ENCODE data around the gene MRPS12.

- no peak for TF ChIP-seq HNRNPH1 (optimal IDR thresholded peaks at IDR 0.05; ENCODE audit: low read depth, low read length)
- no peak for TF ChIP-seq FOXP1 (IDR thresholded peaks at IDR 0.05)
- TF ChIP-seq FOXP1 (CRISPR knock-in tag; IDR thresholded peaks at IDR 0.05) = no peak
- TF ChIP-seq ZNF512 (CRISPR knock-in tag; IDR thresholded peaks at IDR 0.05) = no peak
- no peak for TF ChIP-seq ZNF639 (CRISPR knock-in tag; conservative IDR thresholded peaks at IDR 0.05)
- TF ChIP-seq SP4 (CRISPR knock-in tag; IDR thresholded peaks at IDR 0.05) = peak; percentile 34
- no peak for TF ChIP-seq EZH2 (conservative IDR thresholded peaks at IDR 0.05; ENCODE audit: low read depth, low read length)
- no peak for TF ChIP-seq JUN (CRISPR knock-in tag; IDR thresholded peaks at IDR 0.05)
- no peak for TF ChIP-seq JUND (CRISPR knock-in tag; IDR thresholded peaks at IDR 0.05)
Observed at GRCh38 chr19:38975861-38976271, 45.1 kb downstream of the MRPS12 start.
